Endothelial cell (in vitro differentiated cells): ENCODE measurements around the gene LARP4B. TPM values are rescaled to one million over a fixed set of nuclear protein-coding genes. Genes with fewer than 3 reads are reported as not detected.

Source experiments
- DNase-seq: peaks from one replicate; pipeline ENCODE4 v3.0.0; 2021; ENCODE audit warnings: low spot score
- H3K27ac Mint-ChIP-seq: one replicate; pipeline ENCODE4 v1.8.0; 2021; ENCODE audit warnings: mixed read lengths, inconsistent platforms; ENCODE audit not compliant: unreplicated experiment
- H3K27me3 Mint-ChIP-seq: one replicate; pipeline ENCODE4 v1.8.0; 2021; ENCODE audit warnings: mild to moderate bottlenecking, moderate library complexity, mixed read lengths, inconsistent platforms; ENCODE audit not compliant: unreplicated experiment
- H3K36me3 Mint-ChIP-seq: one replicate; pipeline ENCODE4 v1.8.0; 2021; ENCODE audit warnings: mild to moderate bottlenecking, low read depth, mixed read lengths, inconsistent platforms; ENCODE audit not compliant: unreplicated experiment
- H3K4me1 Mint-ChIP-seq: one replicate; pipeline ENCODE4 v1.8.0; 2021; ENCODE audit warnings: mild to moderate bottlenecking, mixed read lengths, inconsistent platforms; ENCODE audit not compliant: unreplicated experiment
- H3K4me3 Mint-ChIP-seq: one replicate; pipeline ENCODE4 v1.8.0; 2021; ENCODE audit warnings: mild to moderate bottlenecking, mixed read lengths, inconsistent platforms; ENCODE audit not compliant: unreplicated experiment
- H3K9me3 Mint-ChIP-seq: one replicate; pipeline ENCODE4 v1.8.0; 2021; ENCODE audit warnings: mixed read lengths, inconsistent platforms; ENCODE audit not compliant: unreplicated experiment
- total RNA-seq: library from RNA; stranded (reverse); fragmentation: NEBNext Ultra II Directional; extraction: Animal tissue kit (Norgen Biotek cat#: 25700); gene quantifications from one replicate; pipeline ENCODE4 v1.2.1, GENCODE V29; 2021; ENCODE audit not compliant: unreplicated experiment
- TF ChIP-seq, protein P1 (sequence below): fragments of 200-600 bp; sonication (generic); IDR thresholded peaks from one replicate; pipeline ENCODE4 v1.5.0; 2021; ENCODE audit warnings: antibody characterized with exemption; ENCODE audit not compliant: unreplicated experiment

The LARP4B gene
- total RNA-seq, 1 donor from 2014 or later: 91.8 TPM

DNA sequence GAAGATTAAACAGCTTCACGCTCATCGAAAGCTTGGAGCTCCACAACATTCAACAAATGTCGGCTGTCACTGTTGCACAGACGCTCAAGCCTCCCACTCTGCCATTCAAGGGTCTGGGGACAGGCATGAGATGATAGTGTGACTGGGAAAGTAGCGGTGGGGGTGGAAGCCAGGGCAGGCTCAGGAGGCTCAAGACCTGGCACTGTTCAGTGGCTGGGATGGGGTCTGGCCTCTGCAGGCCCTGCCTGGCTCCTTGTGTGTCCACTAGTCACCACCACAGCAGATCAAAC, 43.2 kb upstream of the LARP4B start:
- H3K4me1 Mint-ChIP-seq: peaks cover 3% of the 10 kb centered on the region
- peaks cover 5% of the 10 kb centered on the region for H3K36me3 Mint-ChIP-seq
- H3K27ac Mint-ChIP-seq: no peak overlapping the region
- H3K9me3 Mint-ChIP-seq: peaks cover 11% of the 10 kb centered on the region
- TF ChIP-seq, protein P1, sequence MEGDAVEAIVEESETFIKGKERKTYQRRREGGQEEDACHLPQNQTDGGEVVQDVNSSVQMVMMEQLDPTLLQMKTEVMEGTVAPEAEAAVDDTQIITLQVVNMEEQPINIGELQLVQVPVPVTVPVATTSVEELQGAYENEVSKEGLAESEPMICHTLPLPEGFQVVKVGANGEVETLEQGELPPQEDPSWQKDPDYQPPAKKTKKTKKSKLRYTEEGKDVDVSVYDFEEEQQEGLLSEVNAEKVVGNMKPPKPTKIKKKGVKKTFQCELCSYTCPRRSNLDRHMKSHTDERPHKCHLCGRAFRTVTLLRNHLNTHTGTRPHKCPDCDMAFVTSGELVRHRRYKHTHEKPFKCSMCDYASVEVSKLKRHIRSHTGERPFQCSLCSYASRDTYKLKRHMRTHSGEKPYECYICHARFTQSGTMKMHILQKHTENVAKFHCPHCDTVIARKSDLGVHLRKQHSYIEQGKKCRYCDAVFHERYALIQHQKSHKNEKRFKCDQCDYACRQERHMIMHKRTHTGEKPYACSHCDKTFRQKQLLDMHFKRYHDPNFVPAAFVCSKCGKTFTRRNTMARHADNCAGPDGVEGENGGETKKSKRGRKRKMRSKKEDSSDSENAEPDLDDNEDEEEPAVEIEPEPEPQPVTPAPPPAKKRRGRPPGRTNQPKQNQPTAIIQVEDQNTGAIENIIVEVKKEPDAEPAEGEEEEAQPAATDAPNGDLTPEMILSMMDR: no peak
- no peak for DNase-seq
- H3K27me3 Mint-ChIP-seq: peaks cover 2% of the 10 kb centered on the region
- no peak overlapping the region for H3K4me3 Mint-ChIP-seq

DNA sequence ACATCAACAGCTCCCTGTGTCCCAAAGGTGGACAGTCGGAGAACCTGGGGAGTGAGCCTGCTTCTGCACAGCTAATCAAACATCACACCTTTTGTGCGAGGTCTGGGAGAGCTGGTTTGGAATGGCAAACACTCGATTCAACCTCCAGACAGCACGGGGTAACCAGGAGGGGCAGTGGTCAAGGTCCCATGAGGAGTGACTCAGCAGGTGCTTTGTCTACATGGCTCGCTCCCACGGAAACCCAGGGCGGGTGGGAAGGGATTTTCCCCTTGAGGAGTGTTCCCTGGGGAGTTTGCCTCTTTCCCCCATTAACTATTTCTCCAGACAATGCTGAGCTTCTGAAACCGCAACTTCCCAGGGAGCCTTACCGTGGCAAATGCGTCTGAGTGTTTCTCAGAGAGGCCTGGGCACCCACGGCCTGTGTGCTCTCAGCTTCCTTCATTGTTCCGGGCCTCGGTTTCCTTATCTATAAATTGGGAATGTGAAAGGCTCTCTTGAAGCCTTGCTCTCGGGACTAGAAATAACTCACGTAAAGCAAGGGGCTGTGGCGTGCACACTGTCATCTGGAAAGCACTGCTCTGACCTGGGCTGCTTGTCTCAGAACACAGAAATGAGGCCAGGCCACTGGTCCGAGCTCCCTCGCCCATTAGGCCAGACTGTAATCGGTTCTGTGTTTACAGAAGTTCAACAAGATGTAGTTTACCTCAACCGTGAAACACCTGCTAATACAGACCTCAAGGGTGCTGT, 42.7 kb upstream of the LARP4B start:
- Mint-ChIP-seq H3K27ac (no peak overlapping the region), H3K27me3 (peaks cover 2% of the 10 kb centered on the region), H3K36me3 (peaks cover 5% of the 10 kb centered on the region)

DNA sequence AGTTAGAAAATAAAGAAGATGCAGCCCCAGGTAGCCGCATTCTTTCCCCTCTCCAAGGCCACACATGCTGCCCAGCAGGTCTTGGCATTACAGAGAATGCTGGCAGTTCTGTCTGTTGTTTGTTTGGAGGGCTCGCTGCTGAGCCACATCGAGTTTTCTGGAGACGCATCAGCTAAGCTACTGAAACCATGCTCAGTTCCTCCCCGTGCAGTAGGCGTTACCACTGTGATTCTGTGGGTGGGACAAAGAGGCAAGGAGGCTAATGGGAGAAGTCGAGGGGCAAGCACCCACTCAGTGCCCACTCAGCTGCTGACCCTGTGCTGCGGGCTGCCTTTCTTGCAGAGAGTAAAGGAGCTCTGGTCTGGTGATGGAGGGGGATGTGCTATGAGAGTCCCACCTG, 41.3 kb upstream of the LARP4B start:
- no peak overlapping the region for H3K27ac Mint-ChIP-seq
- TF ChIP-seq, protein P1: no peak
- H3K4me3 Mint-ChIP-seq: no peak overlapping the region
- no peak for DNase-seq
- peaks cover 5% of the 10 kb centered on the region for H3K9me3 Mint-ChIP-seq
- peaks cover 11% of the 10 kb centered on the region for H3K4me1 Mint-ChIP-seq
- peaks cover 2% of the 10 kb centered on the region for H3K27me3 Mint-ChIP-seq
- peaks cover 5% of the 10 kb centered on the region for H3K36me3 Mint-ChIP-seq

More for the DNA sequence above, 42.7 kb upstream of the LARP4B start:
- Mint-ChIP-seq H3K4me1 (peaks cover 3% of the 10 kb centered on the region), H3K4me3 (no peak overlapping the region), H3K9me3 (peaks cover 10% of the 10 kb centered on the region)
- DNase-seq: no peak
- TF ChIP-seq, protein P1: no peak

DNA sequence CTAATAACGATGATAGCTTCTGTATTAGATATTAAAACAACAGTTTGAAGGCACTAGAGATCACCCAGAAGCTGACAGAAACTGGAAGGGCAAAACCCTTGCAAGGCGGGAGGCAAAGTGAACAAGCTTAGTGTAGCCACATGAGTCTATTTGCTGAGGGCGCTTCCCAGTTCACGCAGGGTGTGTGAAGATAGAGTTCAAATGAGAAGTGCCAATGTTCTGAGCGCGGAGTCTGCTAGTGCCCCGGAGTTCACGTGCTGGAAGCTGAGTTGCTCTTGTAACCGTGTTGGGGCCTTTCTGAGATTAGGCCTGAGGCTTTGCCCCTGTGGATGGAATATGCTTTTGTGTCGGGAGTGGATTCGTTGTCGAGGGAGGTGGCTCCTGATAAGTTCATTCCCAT, 40.1 kb upstream of the LARP4B start:
- Mint-ChIP-seq H3K4me1 (peaks cover 11% of the 10 kb centered on the region), H3K9me3 (peaks cover 5% of the 10 kb centered on the region), H3K27me3 (peaks cover 2% of the 10 kb centered on the region), H3K27ac (no peak overlapping the region), H3K36me3 (peaks cover 2% of the 10 kb centered on the region), H3K4me3 (no peak overlapping the region)
- DNase-seq: no peak
- TF ChIP-seq, protein P1: no peak

DNA sequence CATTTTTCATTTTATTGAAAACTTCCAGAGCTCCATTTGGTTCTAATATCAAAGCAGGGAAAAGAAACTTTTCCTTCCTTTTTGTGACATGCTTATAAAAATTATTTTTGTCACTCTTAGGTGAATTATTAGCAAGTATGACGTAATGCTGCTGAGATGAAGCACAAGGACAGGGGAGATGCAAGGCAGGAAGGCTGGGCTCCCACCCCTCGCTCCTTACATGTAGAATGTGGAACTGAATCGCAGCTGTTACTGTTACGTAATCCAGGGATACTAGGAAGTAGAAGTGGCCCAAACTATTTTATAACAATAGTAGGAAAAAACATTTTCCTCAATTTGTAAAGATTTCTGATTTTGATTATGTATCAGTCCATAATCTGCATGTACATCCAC, 39.6 kb upstream of the LARP4B start:
- peaks cover 11% of the 10 kb centered on the region for H3K4me1 Mint-ChIP-seq

More for the DNA sequence above, 39.6 kb upstream of the LARP4B start:
- no peak overlapping the region for H3K27ac Mint-ChIP-seq
- peaks cover 2% of the 10 kb centered on the region for H3K27me3 Mint-ChIP-seq
- peaks cover 5% of the 10 kb centered on the region for H3K9me3 Mint-ChIP-seq
- TF ChIP-seq, protein P1: no peak
- no peak overlapping the region for H3K4me3 Mint-ChIP-seq
- no peak for DNase-seq
- no peaks in the 10 kb centered on the region for H3K36me3 Mint-ChIP-seq
